Activated CD4-positive, alpha-beta T cell treated with anti-CD3 and anti-CD28 coated beads, Interleukin-2, amount 50 U/mL, for 1 hour (primary cell): ENCODE measurements around the gene PCP2.

Experiments used
- DNase-seq: peaks from one replicate; pipeline ENCODE4 v3.0.0-alpha.2; 2020

Gene PCP2

GRCh38 chr19:7596211-7596937 is 37.1 kb downstream of the PCP2 start:
- DNase-seq = no peak

- DNase-seq = peak; percentile 37
Measured at GRCh38 chr19:7595466-7596133, 37.9 kb downstream of the PCP2 start, which contains the start of gene CAMSAP3. Gene CAMSAP3 (plus strand): TSS chr19:7595863. CDS start chr19:7596003, 140 bp downstream.

- DNase-seq = no peak
Measured at GRCh38 chr19:7590256-7590655, 43.3 kb downstream of the PCP2 start.

- DNase-seq = no peak
Measured at GRCh38 chr19:7589822-7590221, 43.7 kb downstream of the PCP2 start.

- no peak for DNase-seq
Measured at GRCh38 chr19:7582446-7582845, 51.1 kb downstream of the PCP2 start.
